ENCODE data around the gene TENM4.

GRCh38 chr11:79377406-79377805 is 63.4 kb downstream of the TENM4 start:
- TF ChIP-seq, protein P1, sequence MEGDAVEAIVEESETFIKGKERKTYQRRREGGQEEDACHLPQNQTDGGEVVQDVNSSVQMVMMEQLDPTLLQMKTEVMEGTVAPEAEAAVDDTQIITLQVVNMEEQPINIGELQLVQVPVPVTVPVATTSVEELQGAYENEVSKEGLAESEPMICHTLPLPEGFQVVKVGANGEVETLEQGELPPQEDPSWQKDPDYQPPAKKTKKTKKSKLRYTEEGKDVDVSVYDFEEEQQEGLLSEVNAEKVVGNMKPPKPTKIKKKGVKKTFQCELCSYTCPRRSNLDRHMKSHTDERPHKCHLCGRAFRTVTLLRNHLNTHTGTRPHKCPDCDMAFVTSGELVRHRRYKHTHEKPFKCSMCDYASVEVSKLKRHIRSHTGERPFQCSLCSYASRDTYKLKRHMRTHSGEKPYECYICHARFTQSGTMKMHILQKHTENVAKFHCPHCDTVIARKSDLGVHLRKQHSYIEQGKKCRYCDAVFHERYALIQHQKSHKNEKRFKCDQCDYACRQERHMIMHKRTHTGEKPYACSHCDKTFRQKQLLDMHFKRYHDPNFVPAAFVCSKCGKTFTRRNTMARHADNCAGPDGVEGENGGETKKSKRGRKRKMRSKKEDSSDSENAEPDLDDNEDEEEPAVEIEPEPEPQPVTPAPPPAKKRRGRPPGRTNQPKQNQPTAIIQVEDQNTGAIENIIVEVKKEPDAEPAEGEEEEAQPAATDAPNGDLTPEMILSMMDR (IDR thresholded peaks at IDR 0.05) = no peak
- TF ChIP-seq POLR2A (IDR thresholded peaks at IDR 0.05) = no peak

All from uterus (tissue), 2 donors.